Mesendoderm (in vitro differentiated cells): ENCODE results near the gene TMTC2.
"Not testable (repeated sequence)": the region's sequence is repeated elsewhere in the genome, so short reads cannot be mapped to it uniquely, and the experiment has no call there.

Experiments
- DNase-seq: peaks from one replicate; pipeline ENCODE4 v3.0.0; 2013
- H2AK5ac ChIP-seq: 2 replicates; pipeline ENCODE4 v1.6.1; 2013; ENCODE audit warnings: low read length, inconsistent platforms
- H2BK120ac ChIP-seq: 2 replicates; pipeline ENCODE4 v1.6.1; 2013; ENCODE audit warnings: low read depth, mild to moderate bottlenecking, low read length, moderate library complexity, mixed read lengths
- H2BK15ac ChIP-seq: replicated peaks from 2 replicates; pipeline ENCODE4 v1.6.1; 2013; ENCODE audit warnings: low read depth, mild to moderate bottlenecking, moderate library complexity
- H2BK5ac ChIP-seq: 2 replicates; pipeline ENCODE4 v1.6.1; 2013; ENCODE audit warnings: low read length, inconsistent platforms
- H3K18ac ChIP-seq: 2 replicates; pipeline ENCODE4 v1.6.1; 2013; ENCODE audit warnings: mild to moderate bottlenecking, low read length, mixed read lengths
- H3K23ac ChIP-seq: one replicate; pipeline ENCODE4 v1.6.1; 2013; ENCODE audit warnings: low read length
- H3K27ac ChIP-seq: 2 replicates; pipeline ENCODE4 v1.5.1; 2013; ENCODE audit warnings: low read depth, mild to moderate bottlenecking, inconsistent platforms, low read length, moderate library complexity
- H3K27me3 ChIP-seq: 2 replicates; pipeline ENCODE4 v1.6.1; 2013; ENCODE audit warnings: low read length, control low read depth, mild to moderate bottlenecking, inconsistent platforms; ENCODE audit not compliant: insufficient read depth, poor library complexity
- H3K36me3 ChIP-seq: 2 replicates; pipeline ENCODE4 v1.6.1; 2013; ENCODE audit warnings: low read length, inconsistent platforms; ENCODE audit not compliant: control insufficient read depth, insufficient read depth
- H3K4ac ChIP-seq: one replicate; pipeline ENCODE4 v1.6.1; 2013; ENCODE audit warnings: low read depth, mild to moderate bottlenecking, low read length, moderate library complexity
- H3K4me1 ChIP-seq: 2 replicates; pipeline ENCODE4 v1.6.1; 2013; ENCODE audit warnings: low read depth, low read length, inconsistent platforms; ENCODE audit not compliant: control insufficient read depth
- H3K4me2 ChIP-seq: 2 replicates; pipeline ENCODE4 v1.6.1; 2013; ENCODE audit warnings: low read length
- H3K4me3 ChIP-seq: 2 replicates; pipeline ENCODE4 v1.5.1; 2013; ENCODE audit warnings: mild to moderate bottlenecking, low read length
- H3K56ac ChIP-seq: one replicate; pipeline ENCODE4 v1.6.1; 2013; ENCODE audit warnings: low read length
- H3K79me1 ChIP-seq: 2 replicates; pipeline ENCODE4 v1.6.1; 2013; ENCODE audit warnings: low read length, inconsistent platforms
- H3K79me2 ChIP-seq: 2 replicates; pipeline ENCODE4 v1.6.1; 2013; ENCODE audit warnings: mild to moderate bottlenecking, low read length; ENCODE audit not compliant: control insufficient read depth, insufficient read depth
- H3K9ac ChIP-seq: 2 replicates; pipeline ENCODE4 v1.6.1; 2013; ENCODE audit warnings: low read length, inconsistent platforms
- H4K5ac ChIP-seq: one replicate; pipeline ENCODE4 v1.6.1; 2013; ENCODE audit warnings: low read length
- H4K8ac ChIP-seq: one replicate; pipeline ENCODE4 v1.6.1; 2013; ENCODE audit warnings: low read depth, mild to moderate bottlenecking, control low read depth, low read length, moderate library complexity
- WGBS: extraction: QIAGEN DNeasy Blood & Tissue Kit; methylation state at CpG from one replicate; pipeline ENCODE4 v1.1.7; 2013; ENCODE audit warnings: low lambda C conversion rate, missing lambda C conversion rate; ENCODE audit not compliant: insufficient coverage; ENCODE audit errors: extremely low coverage; 5-methylcytosine and 5-hydroxymethylcytosine counted together

TMTC2 gene

DNA sequence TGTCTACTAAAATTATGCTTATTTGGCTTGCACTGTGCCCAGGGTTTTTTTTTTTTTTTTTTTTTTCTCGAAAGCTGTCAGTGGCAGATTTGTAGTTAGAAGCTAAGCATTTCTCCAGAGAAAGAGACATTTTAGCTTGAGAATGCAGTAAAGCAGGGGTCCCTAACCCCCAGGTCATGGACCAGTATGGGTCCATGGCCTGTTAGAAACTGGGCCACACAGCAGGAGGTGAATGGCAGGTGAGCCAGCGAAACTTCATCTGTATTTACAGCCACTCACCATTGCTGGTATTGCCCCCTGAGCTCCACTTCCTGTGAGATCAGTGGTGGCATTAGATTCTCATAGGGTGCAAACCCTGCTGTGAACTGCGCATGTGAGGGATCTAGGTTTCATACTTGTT lies 73.7 kb downstream of the TMTC2 start:
- no peak for DNase-seq
- H3K23ac ChIP-seq: no peak overlapping the region
- H2BK120ac ChIP-seq: no peak overlapping the region
- H3K4ac ChIP-seq: no peak overlapping the region
- no peak overlapping the region for H3K4me2 ChIP-seq
- no peak overlapping the region for H2AK5ac ChIP-seq
- H3K4me1 ChIP-seq: peaks cover 2% of the 10 kb centered on the region
- H3K27ac ChIP-seq: no peak overlapping the region
- no peaks in the 10 kb centered on the region for H3K79me2 ChIP-seq
- no peaks in the 10 kb centered on the region for H3K27me3 ChIP-seq
- H4K5ac ChIP-seq: no peak overlapping the region
- no peak overlapping the region for H4K8ac ChIP-seq
- no peaks in the 10 kb centered on the region for H3K36me3 ChIP-seq
- H3K56ac ChIP-seq: no peak overlapping the region
- no peaks in the 10 kb centered on the region for H3K79me1 ChIP-seq
- no peak overlapping the region for H3K18ac ChIP-seq
- H3K9ac ChIP-seq: no peak overlapping the region
- no CpG with 5 or more reads among the region's 3 CpGs for WGBS
- no peak overlapping the region for H3K4me3 ChIP-seq
- no peak overlapping the region for H2BK5ac ChIP-seq
- H2BK15ac ChIP-seq: no peak overlapping the region

GRCh38 chr12:82765206-82765605 lies 78.5 kb downstream of the TMTC2 start:
- H2BK5ac ChIP-seq, H3K9ac ChIP-seq, H3K4me2 ChIP-seq, DNase-seq, H3K79me1 ChIP-seq, H2BK120ac ChIP-seq, H3K36me3 ChIP-seq, H3K4me3 ChIP-seq, H4K8ac ChIP-seq, H2BK15ac ChIP-seq, H3K4ac ChIP-seq, H4K5ac ChIP-seq, H3K23ac ChIP-seq, H3K79me2 ChIP-seq, H3K18ac ChIP-seq, H3K27me3 ChIP-seq, H3K27ac ChIP-seq, H3K4me1 ChIP-seq, H3K56ac ChIP-seq, H2AK5ac ChIP-seq: not testable (repeated sequence)
- no CpG with 5 or more reads among the region's 7 CpGs for WGBS

DNA sequence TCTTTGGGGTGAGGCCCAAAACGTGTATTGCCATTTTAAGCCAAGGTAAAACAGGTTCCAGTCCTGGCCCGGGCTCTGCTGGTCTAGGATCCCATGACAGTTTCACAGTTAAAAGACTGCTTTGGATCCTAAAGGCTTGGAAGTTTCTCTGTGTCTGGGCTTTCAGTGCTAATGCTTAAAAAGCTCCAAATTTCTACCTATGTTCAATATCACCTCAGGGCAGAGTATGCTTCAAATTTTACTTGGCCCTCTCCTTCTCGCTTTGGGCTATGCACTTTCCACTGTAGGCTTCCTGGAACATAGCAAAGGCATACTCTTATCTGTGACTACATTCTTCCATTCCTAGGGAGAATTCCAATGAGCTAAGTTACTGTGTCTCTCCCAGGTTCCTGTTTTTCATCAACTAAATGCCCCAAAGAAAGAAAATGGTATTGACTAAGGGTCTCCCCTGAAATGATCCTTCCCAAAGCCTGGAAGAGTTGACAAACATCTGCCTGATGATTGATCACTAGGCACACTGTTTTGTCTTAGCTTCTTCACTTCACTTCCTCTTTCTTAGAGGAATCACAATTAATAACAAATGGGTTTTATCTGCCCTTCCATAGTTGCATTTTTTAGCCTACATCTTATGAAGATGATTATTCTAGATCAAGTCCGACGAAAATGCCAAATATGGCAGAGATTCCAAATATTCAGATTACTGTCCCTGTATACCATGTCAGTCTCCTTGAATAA lies 79.4 kb downstream of the TMTC2 start:
- no peak overlapping the region for H2AK5ac ChIP-seq
- H3K4ac ChIP-seq: no peak overlapping the region
- no peak overlapping the region for H3K23ac ChIP-seq
- H3K79me2 ChIP-seq: no peaks in the 10 kb centered on the region
- H2BK15ac ChIP-seq: no peak overlapping the region
- H4K8ac ChIP-seq: peak overlapping the region; percentile 65
- no peaks in the 10 kb centered on the region for H3K79me1 ChIP-seq
- H2BK120ac ChIP-seq: no peak overlapping the region
- peak overlapping the region; percentile 87 for H3K18ac ChIP-seq
- no peaks in the 10 kb centered on the region for H3K27me3 ChIP-seq
- no peaks in the 10 kb centered on the region for H3K36me3 ChIP-seq
- H3K27ac ChIP-seq: no peak overlapping the region
- H3K56ac ChIP-seq: no peak overlapping the region
- H3K4me1 ChIP-seq: no peaks in the 10 kb centered on the region
- no peak overlapping the region for H3K4me3 ChIP-seq
- no peak overlapping the region for H4K5ac ChIP-seq
- H2BK5ac ChIP-seq: no peak overlapping the region
- DNase-seq: peak; percentile 81
- H3K9ac ChIP-seq: no peak overlapping the region
- no peak overlapping the region for H3K4me2 ChIP-seq
- WGBS: no CpG with 5 or more reads among the region's 5 CpGs

GRCh38 chr12:82774666-82775065 lies 88.0 kb downstream of the TMTC2 start:
- Histone ChIP-seq H3K27me3 (no peaks in the 10 kb centered on the region), H3K18ac (no peak overlapping the region), H2BK120ac (no peak overlapping the region), H3K27ac (no peak overlapping the region), H2AK5ac (no peak overlapping the region), H4K5ac (no peak overlapping the region), H3K9ac (no peak overlapping the region), H3K4ac (no peak overlapping the region), H4K8ac (no peak overlapping the region), H3K79me2 (no peaks in the 10 kb centered on the region), H2BK15ac (no peak overlapping the region), H2BK5ac (no peak overlapping the region), H3K56ac (no peak overlapping the region), H3K23ac (no peak overlapping the region), H3K4me3 (no peak overlapping the region), H3K4me2 (no peak overlapping the region), H3K4me1 (peaks cover 5% of the 10 kb centered on the region), H3K36me3 (no peaks in the 10 kb centered on the region), H3K79me1 (no peaks in the 10 kb centered on the region)
- no peak for DNase-seq
- no CpG with 5 or more reads among the region's 5 CpGs for WGBS

- H2AK5ac ChIP-seq: no peak overlapping the region
- WGBS: no CpG with 5 or more reads among the region's 4 CpGs
- no peak overlapping the region for H3K4ac ChIP-seq
Observed at GRCh38 chr12:82780517-82780916, 93.8 kb downstream of the TMTC2 start.

More at GRCh38 chr12:82780517-82780916, 93.8 kb downstream of the TMTC2 start:
- Histone ChIP-seq H3K4me3 (no peak overlapping the region), H3K56ac (no peak overlapping the region), H3K18ac (no peak overlapping the region), H3K4me2 (no peak overlapping the region), H2BK15ac (no peak overlapping the region), H4K8ac (no peak overlapping the region), H3K79me2 (no peaks in the 10 kb centered on the region), H3K4me1 (peaks cover 4% of the 10 kb centered on the region), H2BK5ac (no peak overlapping the region), H3K27ac (no peak overlapping the region), H4K5ac (no peak overlapping the region), H2BK120ac (no peak overlapping the region), H3K9ac (no peak overlapping the region), H3K36me3 (no peaks in the 10 kb centered on the region), H3K27me3 (no peaks in the 10 kb centered on the region), H3K79me1 (no peaks in the 10 kb centered on the region), H3K23ac (no peak overlapping the region)
- no peak for DNase-seq
